MM.1S (cell line): ENCODE measurements around the gene EXOC2.

ENCODE experiments used
- DNase-seq: peaks from one replicate; pipeline ENCODE4 v3.0.0-alpha.2; 2015
- H2AFZ ChIP-seq: fragments of 300-600 bp; sonication (generic); 2 replicates; pipeline ENCODE4 v1.6.0; 2016; ENCODE audit warnings: antibody characterized with exemption, low read length
- H3F3A ChIP-seq: fragments of 300-600 bp; sonication (generic); 2 replicates; pipeline ENCODE4 v1.6.1; 2016; ENCODE audit warnings: mild to moderate bottlenecking, antibody characterized with exemption, low read length, moderate library complexity, mixed read lengths; ENCODE audit not compliant: insufficient read depth
- H3K27ac ChIP-seq: fragments of 300-600 bp; sonication (generic); 2 replicates; pipeline ENCODE4 v1.5.1; 2016; ENCODE audit warnings: mild to moderate bottlenecking, low read length
- H3K27me3 ChIP-seq: fragments of 300-600 bp; sonication (generic); replicated peaks from 2 replicates; pipeline ENCODE4 v1.6.0; 2016; ENCODE audit warnings: low read length; ENCODE audit not compliant: insufficient read depth
- H3K36me3 ChIP-seq: fragments of 300-600 bp; sonication (generic); replicated peaks from 2 replicates; pipeline ENCODE4 v1.6.1; 2016; ENCODE audit warnings: mild to moderate bottlenecking, low read length, mixed read lengths; ENCODE audit not compliant: insufficient read depth
- H3K4me1 ChIP-seq: fragments of 300-600 bp; sonication (generic); 2 replicates; pipeline ENCODE4 v1.6.1; 2016; ENCODE audit warnings: low read length, mixed read lengths
- H3K4me2 ChIP-seq: fragments of 300-600 bp; sonication (generic); 2 replicates; pipeline ENCODE4 v1.6.0; 2016; ENCODE audit warnings: low read depth, low read length
- H3K4me3 ChIP-seq: fragments of 300-600 bp; sonication (generic); 2 replicates; pipeline ENCODE4 v1.5.1; 2016; ENCODE audit warnings: low read length, mixed read lengths
- H3K79me2 ChIP-seq: fragments of 300-600 bp; sonication (generic); 2 replicates; pipeline ENCODE4 v1.6.1; 2016; ENCODE audit warnings: mixed run types, low read length, mixed read lengths
- H3K9ac ChIP-seq: fragments of 300-600 bp; sonication (generic); 2 replicates; pipeline ENCODE4 v1.6.1; 2016; ENCODE audit warnings: low read length, mixed read lengths
- H3K9me2 ChIP-seq: fragments of 300-600 bp; sonication (generic); replicated peaks from 2 replicates; pipeline ENCODE4 v1.6.1; 2016; ENCODE audit warnings: mild to moderate bottlenecking, low read length, mixed read lengths; ENCODE audit not compliant: insufficient read depth
- H3K9me3 ChIP-seq: fragments of 300-600 bp; sonication (generic); replicated peaks from 2 replicates; pipeline ENCODE4 v1.6.1; 2016; ENCODE audit warnings: mild to moderate bottlenecking, low read length, mixed read lengths; ENCODE audit not compliant: insufficient read depth
- H4K20me1 ChIP-seq: fragments of 300-600 bp; sonication (generic); 2 replicates; pipeline ENCODE4 v1.6.1; 2016; ENCODE audit warnings: mild to moderate bottlenecking, low read length, moderate library complexity, mixed read lengths; ENCODE audit not compliant: insufficient read depth
- CTCF ChIP-seq: fragments of 300-600 bp; sonication (generic); IDR thresholded peaks from 2 replicates; pipeline ENCODE4 v1.5.1; 2016; ENCODE audit warnings: antibody characterized with exemption, low read length, mixed read lengths
- EZH2 ChIP-seq: fragments of 300-600 bp; sonication (generic); optimal IDR thresholded peaks from 2 replicates; pipeline ENCODE3; 2017; ENCODE audit warnings: low read depth, mild to moderate bottlenecking, antibody characterized with exemption, low read length, mixed read lengths
- EZH2phosphoT487 ChIP-seq: fragments of 300-600 bp; sonication (generic); IDR thresholded peaks from 2 replicates; pipeline ENCODE4 v1.6.1; 2018; ENCODE audit warnings: antibody characterized with exemption, low read length

EXOC2 gene

GRCh38 chr6:493840-494239 is 199.1 kb downstream of the EXOC2 start:
- H3K27ac ChIP-seq: no peak overlapping the region
- no peaks in the 10 kb centered on the region for H3F3A ChIP-seq
- H3K9me3 ChIP-seq: no peaks in the 10 kb centered on the region
- H3K9ac ChIP-seq: no peak overlapping the region
- no peaks in the 10 kb centered on the region for H3K4me1 ChIP-seq
- H2AFZ ChIP-seq: no peak overlapping the region
- no peak overlapping the region for H3K4me2 ChIP-seq
- no peaks in the 10 kb centered on the region for H3K36me3 ChIP-seq
- H3K4me3 ChIP-seq: no peak overlapping the region
- H3K79me2 ChIP-seq: no peaks in the 10 kb centered on the region
- TF ChIP-seq EZH2phosphoT487: no peak
- no peak for TF ChIP-seq CTCF
- TF ChIP-seq EZH2: no peak
- no peaks in the 10 kb centered on the region for H3K9me2 ChIP-seq
- H3K27me3 ChIP-seq: no peaks in the 10 kb centered on the region
- DNase-seq: no peak
- no peaks in the 10 kb centered on the region for H4K20me1 ChIP-seq

GRCh38 chr6:492816-493414 is 200.0 kb downstream of the EXOC2 start:
- H3K4me2 ChIP-seq: no peak overlapping the region
- no peak overlapping the region for H3K9ac ChIP-seq
- no peaks in the 10 kb centered on the region for H4K20me1 ChIP-seq
- H3K4me3 ChIP-seq: no peak overlapping the region
- no peaks in the 10 kb centered on the region for H3K9me3 ChIP-seq
- no peak overlapping the region for H3K27ac ChIP-seq
- TF ChIP-seq EZH2phosphoT487 (no peak), CTCF (no peak), EZH2 (no peak)
- no peaks in the 10 kb centered on the region for H3K9me2 ChIP-seq
- H3K27me3 ChIP-seq: no peaks in the 10 kb centered on the region
- no peak for DNase-seq
- H3K79me2 ChIP-seq: no peaks in the 10 kb centered on the region
- H3K36me3 ChIP-seq: no peaks in the 10 kb centered on the region
- no peaks in the 10 kb centered on the region for H3K4me1 ChIP-seq
- no peak overlapping the region for H2AFZ ChIP-seq
- no peaks in the 10 kb centered on the region for H3F3A ChIP-seq

GRCh38 chr6:492178-492577 is 200.8 kb downstream of the EXOC2 start:
- H2AFZ ChIP-seq: no peak overlapping the region
- no peak overlapping the region for H3K4me3 ChIP-seq
- H3K27ac ChIP-seq: no peak overlapping the region
- H3K79me2 ChIP-seq: no peaks in the 10 kb centered on the region
- no peak overlapping the region for H3K9ac ChIP-seq
- DNase-seq: no peak
- H3K4me1 ChIP-seq: no peaks in the 10 kb centered on the region
- no peaks in the 10 kb centered on the region for H3K9me2 ChIP-seq
- H3K9me3 ChIP-seq: no peaks in the 10 kb centered on the region
- TF ChIP-seq CTCF (no peak), EZH2phosphoT487 (no peak), EZH2 (no peak)
- H3K36me3 ChIP-seq: no peaks in the 10 kb centered on the region
- H4K20me1 ChIP-seq: no peaks in the 10 kb centered on the region
- no peaks in the 10 kb centered on the region for H3F3A ChIP-seq
- no peak overlapping the region for H3K4me2 ChIP-seq
- H3K27me3 ChIP-seq: no peaks in the 10 kb centered on the region
